Muscle layer of colon (tissue), 2 donors: ENCODE results near the gene DGKB.

Experiments used
- H3K27ac ChIP-seq: one replicate; pipeline ENCODE4 v1.7.0; 2013; ENCODE audit warnings: low read depth, mild to moderate bottlenecking, low read length, moderate library complexity
- H3K27me3 ChIP-seq, 2 donors: one replicate each; pipeline ENCODE4 v1.7.0; 2013; ENCODE audit warnings: low read length in 2 of 2, mild to moderate bottlenecking in 2 of 2; ENCODE audit not compliant: insufficient read depth in 2 of 2, control insufficient read depth in 1 of 2
- H3K36me3 ChIP-seq: one replicate; pipeline ENCODE4 v1.7.0; 2013; ENCODE audit warnings: mild to moderate bottlenecking, low read length; ENCODE audit not compliant: insufficient read depth
- H3K4me1 ChIP-seq: one replicate; pipeline ENCODE4 v1.7.0; 2013; ENCODE audit warnings: mild to moderate bottlenecking, low read length; ENCODE audit not compliant: insufficient read depth
- H3K4me3 ChIP-seq, 2 donors: one replicate each; pipeline ENCODE4 v1.7.0; 2013; ENCODE audit warnings: low read length in 2 of 2, low read depth in 1 of 2, mild to moderate bottlenecking in 1 of 2, moderate library complexity in 1 of 2
- H3K9ac ChIP-seq: one replicate; pipeline ENCODE4 v1.7.0; 2013; ENCODE audit warnings: low read length
- H3K9me3 ChIP-seq: one replicate; pipeline ENCODE4 v1.7.0; 2013; ENCODE audit warnings: mild to moderate bottlenecking, low read length
- donor health status: abdominal sarcoma.
- donor health status: Adenocarcinoma of cecum.

The DGKB gene

GRCh38 chr7:14754631-14755030, 147.9 kb downstream of the DGKB start:
- H3K27me3 ChIP-seq = no peaks in the 10 kb centered on the region
- no peaks in the 10 kb centered on the region for H3K4me1 ChIP-seq
- no peaks in the 10 kb centered on the region for H3K36me3 ChIP-seq
- H3K9ac ChIP-seq = no peak overlapping the region
- no peaks in the 10 kb centered on the region for H3K9me3 ChIP-seq
- H3K27ac ChIP-seq = no peak overlapping the region
- no peak overlapping the region for H3K4me3 ChIP-seq

- Histone ChIP-seq H3K27me3 (no peaks in the 10 kb centered on the region), H3K27ac (no peak overlapping the region), H3K9me3 (no peaks in the 10 kb centered on the region), H3K36me3 (no peaks in the 10 kb centered on the region), H3K4me3 (no peak overlapping the region), H3K4me1 (no peaks in the 10 kb centered on the region), H3K9ac (no peak overlapping the region)
These were observed 150.2 kb downstream of the DGKB start for GRCh38 chr7:14752301-14752700.

GRCh38 chr7:14751461-14751860, 151.1 kb downstream of the DGKB start:
- H3K4me3 ChIP-seq = no peak overlapping the region
- no peak overlapping the region for H3K27ac ChIP-seq
- H3K27me3 ChIP-seq = no peaks in the 10 kb centered on the region
- H3K9me3 ChIP-seq = no peaks in the 10 kb centered on the region
- H3K9ac ChIP-seq = no peak overlapping the region
- H3K36me3 ChIP-seq = no peaks in the 10 kb centered on the region
- H3K4me1 ChIP-seq = no peaks in the 10 kb centered on the region

- H3K9me3 ChIP-seq = no peaks in the 10 kb centered on the region
- no peak overlapping the region for H3K4me3 ChIP-seq
- H3K9ac ChIP-seq = no peak overlapping the region
- H3K27ac ChIP-seq = no peak overlapping the region
- no peaks in the 10 kb centered on the region for H3K27me3 ChIP-seq
- no peaks in the 10 kb centered on the region for H3K36me3 ChIP-seq
- no peaks in the 10 kb centered on the region for H3K4me1 ChIP-seq
These were observed 154.1 kb downstream of the DGKB start for GRCh38 chr7:14748461-14748860.

DNA sequence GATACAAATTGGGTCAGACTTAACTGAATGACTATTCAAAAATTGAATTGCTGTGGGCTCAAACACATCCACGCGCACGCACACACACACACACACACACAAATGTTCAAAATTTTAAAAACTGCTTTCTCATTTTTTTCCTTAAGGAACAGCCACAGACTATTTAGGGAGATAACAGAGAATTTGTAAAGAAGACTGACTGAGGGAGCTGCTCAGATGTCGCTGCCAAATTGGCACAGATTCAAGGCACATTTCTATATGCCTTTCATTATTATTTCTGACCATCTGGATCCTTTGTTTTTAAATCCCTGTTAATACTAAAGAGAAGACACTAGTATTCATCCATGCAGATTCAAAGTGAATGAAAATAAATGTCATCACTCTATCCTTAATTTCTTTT, 154.8 kb downstream of the DGKB start:
- H3K27me3 ChIP-seq = no peaks in the 10 kb centered on the region
- no peak overlapping the region for H3K9ac ChIP-seq
- H3K27ac ChIP-seq = no peak overlapping the region
- no peaks in the 10 kb centered on the region for H3K4me1 ChIP-seq
- no peaks in the 10 kb centered on the region for H3K9me3 ChIP-seq
- no peak overlapping the region for H3K4me3 ChIP-seq
- H3K36me3 ChIP-seq = no peaks in the 10 kb centered on the region

DNA sequence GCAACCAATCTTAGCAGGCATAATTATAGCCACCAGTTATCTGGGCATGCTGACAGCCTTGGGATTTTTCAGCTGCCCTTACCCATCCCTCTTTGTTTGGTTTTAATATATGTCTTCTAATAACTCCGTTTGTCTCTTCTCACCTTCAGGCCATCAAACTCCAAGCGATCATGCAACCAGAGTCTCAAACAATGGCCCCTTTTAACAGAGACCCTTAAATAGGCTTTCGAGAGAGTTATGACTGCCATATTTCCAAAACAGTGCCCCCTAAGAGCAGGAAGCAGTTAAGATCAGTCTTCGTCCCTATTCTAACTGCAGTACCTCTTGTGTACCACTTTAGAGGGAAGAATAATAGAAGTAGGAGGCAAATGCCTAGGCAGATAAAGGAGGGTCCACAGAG, 157.5 kb downstream of the DGKB start:
- Histone ChIP-seq H3K9me3 (no peaks in the 10 kb centered on the region), H3K36me3 (no peaks in the 10 kb centered on the region), H3K9ac (no peak overlapping the region), H3K27me3 (no peaks in the 10 kb centered on the region), H3K27ac (no peak overlapping the region), H3K4me3 (no peak overlapping the region), H3K4me1 (no peaks in the 10 kb centered on the region)

- Histone ChIP-seq H3K4me1 (no peaks in the 10 kb centered on the region), H3K36me3 (no peaks in the 10 kb centered on the region), H3K9me3 (no peaks in the 10 kb centered on the region), H3K27ac (no peak overlapping the region), H3K4me3 (no peak overlapping the region), H3K27me3 (no peaks in the 10 kb centered on the region), H3K9ac (no peak overlapping the region)
These were observed 161.9 kb downstream of the DGKB start for GRCh38 chr7:14740606-14741005.

DNA sequence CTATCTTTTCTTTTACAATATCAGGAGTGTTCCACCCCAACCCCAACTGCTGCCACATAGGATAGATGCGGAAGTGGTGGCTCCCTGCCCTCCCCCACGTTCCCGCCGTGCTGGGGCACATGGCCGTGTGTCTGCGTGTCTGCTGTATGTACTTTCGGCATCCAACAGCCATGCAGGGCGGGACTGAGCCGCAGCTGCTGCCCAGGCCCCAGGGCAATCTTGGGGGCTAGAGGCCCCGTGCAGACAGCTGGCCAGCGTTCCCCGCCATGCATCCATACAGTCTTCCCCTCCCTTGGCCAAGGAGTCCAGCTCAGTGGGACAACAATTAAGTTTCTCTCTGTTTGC, 162.7 kb downstream of the DGKB start:
- H3K4me3 ChIP-seq = no peak overlapping the region
- H3K9ac ChIP-seq = no peak overlapping the region
- H3K27ac ChIP-seq = no peak overlapping the region
- H3K4me1 ChIP-seq = no peaks in the 10 kb centered on the region
- H3K9me3 ChIP-seq = no peaks in the 10 kb centered on the region
- H3K27me3 ChIP-seq = no peaks in the 10 kb centered on the region
- H3K36me3 ChIP-seq = no peaks in the 10 kb centered on the region

GRCh38 chr7:14739168-14739840, 163.2 kb downstream of the DGKB start:
- Histone ChIP-seq H3K36me3 (no peaks in the 10 kb centered on the region), H3K9ac (no peak overlapping the region), H3K27ac (no peak overlapping the region), H3K4me3 (no peak overlapping the region), H3K27me3 (no peaks in the 10 kb centered on the region), H3K9me3 (no peaks in the 10 kb centered on the region), H3K4me1 (no peaks in the 10 kb centered on the region)

GRCh38 chr7:14738086-14738485, 164.5 kb downstream of the DGKB start:
- Histone ChIP-seq H3K4me1 (no peaks in the 10 kb centered on the region), H3K36me3 (no peaks in the 10 kb centered on the region)

DNA sequence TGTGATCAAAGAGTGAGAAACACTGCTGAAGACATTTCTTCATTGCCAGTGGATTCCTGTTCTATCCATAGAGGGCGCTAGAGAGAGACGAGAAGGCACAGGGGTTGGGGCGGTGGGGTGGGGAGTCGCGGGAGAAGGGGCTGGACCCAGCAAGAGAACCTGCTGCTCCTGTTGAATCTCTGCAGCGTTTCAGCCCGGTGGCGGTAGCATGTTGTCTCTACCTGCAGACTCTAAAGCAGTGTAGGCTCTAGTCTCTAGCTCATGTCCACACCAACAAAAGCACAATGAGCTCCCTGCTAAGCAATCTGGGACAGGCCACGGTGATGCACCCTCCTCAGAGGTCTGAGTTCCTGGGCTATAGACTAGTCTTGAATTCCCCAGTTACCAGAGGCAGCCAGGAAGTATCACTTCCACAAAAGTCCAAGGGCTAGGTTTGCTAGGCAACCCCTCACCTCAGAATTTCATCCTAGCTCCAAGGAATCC, 167.7 kb downstream of the DGKB start:
- Histone ChIP-seq H3K36me3 (no peaks in the 10 kb centered on the region), H3K27me3 (no peaks in the 10 kb centered on the region), H3K9me3 (no peaks in the 10 kb centered on the region), H3K4me1 (no peaks in the 10 kb centered on the region), H3K9ac (no peak overlapping the region), H3K27ac (no peak overlapping the region), H3K4me3 (no peak overlapping the region)

More at GRCh38 chr7:14738086-14738485, 164.5 kb downstream of the DGKB start:
- no peak overlapping the region for H3K9ac ChIP-seq
- no peaks in the 10 kb centered on the region for H3K9me3 ChIP-seq
- H3K4me3 ChIP-seq = no peak overlapping the region
- no peaks in the 10 kb centered on the region for H3K27me3 ChIP-seq
- H3K27ac ChIP-seq = no peak overlapping the region

DNA sequence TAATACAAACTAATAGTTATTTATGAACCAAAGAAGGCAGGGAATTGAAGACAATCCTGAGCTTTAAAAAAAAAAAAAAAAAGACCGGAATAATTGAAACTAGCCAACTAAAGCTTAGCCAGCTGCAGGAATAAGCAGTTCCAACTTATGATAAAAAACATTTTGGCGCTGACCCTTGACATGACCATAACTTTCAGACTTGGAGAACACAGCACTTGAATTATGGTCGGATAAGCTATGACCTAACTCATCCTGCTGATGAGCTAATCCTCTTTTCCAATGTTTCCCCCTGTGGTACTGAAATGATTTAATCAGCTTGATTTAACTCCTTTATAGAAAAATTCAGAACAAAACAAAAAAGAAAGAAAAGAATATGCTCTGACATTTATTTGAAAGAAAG, 181.8 kb downstream of the DGKB start:
- Histone ChIP-seq H3K9ac (no peak overlapping the region), H3K9me3 (no peaks in the 10 kb centered on the region), H3K27ac (no peak overlapping the region), H3K4me3 (no peak overlapping the region), H3K4me1 (peaks cover 25% of the 10 kb centered on the region), H3K27me3 (no peaks in the 10 kb centered on the region), H3K36me3 (no peaks in the 10 kb centered on the region)
